ENCODE results near the gene KLF6. TPM values are rescaled to one million over a fixed set of nuclear protein-coding genes. Genes with fewer than 3 reads are reported as not detected.

Gene KLF6
- total and polyA plus RNA-seq, 9 of the 15 experiments (the other 6 are each of a cell fraction or from before 2014, with no cell fraction given) = 3.2 to 23.9 (median 8.0) TPM

- TF ChIP-seq ZBTB43 (CRISPR knock-in tag; IDR thresholded peaks at IDR 0.05) (no peak), PBX2 (CRISPR knock-in tag; IDR thresholded peaks at IDR 0.05; ENCODE audit: low read depth) (no peak), PBX2 (tag; conservative IDR thresholded peaks at IDR 0.05; ENCODE audit: low read depth) (peak; percentile 68; the same call in 1 of the 2 replicates), POLR2B (IDR thresholded peaks at IDR 0.05; ENCODE audit: low read depth, partially characterized antibody) (no peak), ATF4 (CRISPR knock-in tag; IDR thresholded peaks at IDR 0.05) (no peak), MLX (CRISPR knock-in tag; conservative IDR thresholded peaks at IDR 0.05) (no peak), ZNF280A (IDR thresholded peaks at IDR 0.05; ENCODE audit: low read depth, partially characterized antibody) (no peak), TAL1 (IDR thresholded peaks at IDR 0.05) (no peak), BRF2 (IDR thresholded peaks at IDR 0.05; ENCODE audit: borderline replicate concordance, insufficient read depth, insufficient read length) (no peak), JUN (IDR thresholded peaks at IDR 0.05; ENCODE audit: borderline replicate concordance, low read depth, low read length) (peak; percentile 68; the same call in 1 of the 2 replicates), JUN (CRISPR knock-in tag; IDR thresholded peaks at IDR 0.05; ENCODE audit: borderline replicate concordance) (no peak), ZNF445 (CRISPR knock-in tag; IDR thresholded peaks at IDR 0.05; ENCODE audit: low read depth) (no peak), ZNF695 (CRISPR knock-in tag; IDR thresholded peaks at IDR 0.05) (no peak), TCF3 (CRISPR knock-in tag; IDR thresholded peaks at IDR 0.05) (0 out of 2 replicates have a peak, but pooled peaks have one; percentile 7), NFE2L1 (tag; IDR thresholded peaks at IDR 0.05; ENCODE audit: borderline replicate concordance, low read depth) (no peak), ZKSCAN8 (CRISPR knock-in tag; IDR thresholded peaks at IDR 0.05) (peak; percentile 14; the same call in 1 of the 2 replicates), NR2C2 (CRISPR knock-in tag; IDR thresholded peaks at IDR 0.05) (no peak), NR2C2 (tag; IDR thresholded peaks at IDR 0.05) (peak; percentile 2; the same call in 1 of the 2 replicates), NR1H2 (CRISPR knock-in tag; IDR thresholded peaks at IDR 0.05) (no peak)
Measured at GRCh38 chr10:3805201-3805790, 20.3 kb upstream of the KLF6 start (continued).

All from K562 (cell line).